Prostate gland (tissue), 2 donors: ENCODE measurements around the gene SEPTIN14. TPM values are rescaled to one million over a fixed set of nuclear protein-coding genes. Genes with fewer than 3 reads are reported as not detected.

ENCODE experiments used
- DNase-seq: peaks from one replicate; pipeline ENCODE4 v3.0.0-alpha.2; 2019; ENCODE audit warnings: low spot score
- H3K27ac ChIP-seq, 2 donors: fragments of 200-600 bp; sonication (generic); 2 replicates each; pipeline ENCODE4 v1.5.1; 2017 to 2019
- H3K27me3 ChIP-seq: fragments of 200-600 bp; sonication (generic); replicated peaks from 2 replicates; pipeline ENCODE4 v1.5.1; 2019; ENCODE audit not compliant: insufficient read depth
- H3K36me3 ChIP-seq, 2 donors: fragments of 200-600 bp; sonication (generic); 1 replicate in 1 of 2; 2 replicates in 1 of 2; pipeline versions ENCODE4 v1.5.1 to v1.8.1; 2017 to 2019
- H3K4me1 ChIP-seq: fragments of 200-600 bp; sonication (generic); replicated peaks from 2 replicates; pipeline ENCODE4 v1.5.1; 2019
- H3K4me3 ChIP-seq, 2 donors: fragments of 200-600 bp; sonication (generic); 2 replicates each; pipeline ENCODE4 v1.5.1; 2017 to 2019
- H3K9me3 ChIP-seq: fragments of 200-600 bp; sonication (generic); 2 replicates; pipeline ENCODE4 v1.5.1; 2017
- CTCF ChIP-seq, 4 experiments: fragments of 200-600 bp in 2 of 4; fragments of 450-650 bp in 2 of 4; sonication (generic) in 2 of 4; IDR thresholded peaks; 1 replicate in 3 of 4; 2 replicates in 1 of 4; pipeline ENCODE4 v1.5.1; 2016 to 2019; ENCODE audit warnings: antibody characterized with exemption in 4 of 4, mild to moderate bottlenecking in 2 of 4, moderate library complexity in 2 of 4
- POLR2A ChIP-seq: fragments of 450-650 bp; IDR thresholded peaks from one replicate; pipeline ENCODE4 v1.6.1; 2016; ENCODE audit warnings: antibody characterized with exemption, mild to moderate bottlenecking
- POLR2AphosphoS5 ChIP-seq: sonication (generic); formaldehyde crosslinking; IDR thresholded peaks from one replicate; pipeline ENCODE4 v1.6.1; 2017; ENCODE audit warnings: antibody characterized with exemption
- WGBS: methylation state at CpG from one replicate; pipeline ENCODE4 v1.1.5; 2018; 5-methylcytosine and 5-hydroxymethylcytosine counted together
- intact Hi-C: fragments of 100-400 bp; cut with DNase I; formaldehyde crosslinking; loops from one replicate; pipeline ENCODE4 v1.14.2; 2022
- total RNA-seq, 2 donors: library from RNA; depleted of rRNA; stranded (reverse); fragments of >200 nt; gene quantifications; one replicate each; pipeline ENCODE4 v1.1.0, GENCODE V29; 2016

Gene SEPTIN14
- total RNA-seq, 2 donors from 2014 or later = 26.2 TPM; not detected in 1

- no peaks in the 10 kb centered on the region for H3K36me3 ChIP-seq
- WGBS = under 1% methylated on average over 16 of the region's 38 CpGs
- peak overlapping the region in 1 of 2 donors; percentile 32 for H3K27ac ChIP-seq
- H3K4me3 ChIP-seq = peak overlapping the region; percentile 33 to 36
- H3K4me1 ChIP-seq = no peaks in the 10 kb centered on the region
- no peak for TF ChIP-seq POLR2A
- no peak for TF ChIP-seq CTCF (IDR thresholded peaks at IDR 0.05)
- TF ChIP-seq POLR2AphosphoS5 = no peak
- intact Hi-C loops = loop anchor here (5.0 to 10.0 kb wide), 3 partner anchors 74 to 243 kb away; partner anchors contain the start of gene NIPSNAP2
- no peaks in the 10 kb centered on the region for H3K27me3 ChIP-seq
- no peak for DNase-seq
- H3K9me3 ChIP-seq = no peaks in the 10 kb centered on the region
These were observed 25.3 kb upstream of the SEPTIN14 start for GRCh38 chr7:55887821-55888247.

GRCh38 chr7:55884321-55884720 lies 21.8 kb upstream of the SEPTIN14 start:
- no peak for DNase-seq
- Histone ChIP-seq H3K27me3 (no peaks in the 10 kb centered on the region), H3K27ac (no peak overlapping the region), H3K4me3 (no peak overlapping the region), H3K36me3 (no peaks in the 10 kb centered on the region), H3K9me3 (no peaks in the 10 kb centered on the region), H3K4me1 (no peaks in the 10 kb centered on the region)
- 88% methylated on average over 3 of the region's 3 CpGs for WGBS
- intact Hi-C loops = loop anchor here (10.0 kb wide), 2 partner anchors 190 to 240 kb away; no protein-coding TSS in a partner anchor
- no peak for TF ChIP-seq CTCF (IDR thresholded peaks at IDR 0.05)
- TF ChIP-seq POLR2A = no peak
- no peak for TF ChIP-seq POLR2AphosphoS5

GRCh38 chr7:55878691-55879090 lies 16.1 kb upstream of the SEPTIN14 start:
- no peaks in the 10 kb centered on the region for H3K36me3 ChIP-seq
- DNase-seq = no peak
- H3K27me3 ChIP-seq = no peaks in the 10 kb centered on the region
- WGBS = 87% methylated on average over 3 of the region's 3 CpGs
- H3K4me1 ChIP-seq = no peaks in the 10 kb centered on the region
- intact Hi-C loops = no loop called here
- TF ChIP-seq CTCF (IDR thresholded peaks at IDR 0.05) (no peak), POLR2AphosphoS5 (no peak), POLR2A (no peak)
- no peaks in the 10 kb centered on the region for H3K9me3 ChIP-seq
- H3K27ac ChIP-seq = no peak overlapping the region
- no peak overlapping the region for H3K4me3 ChIP-seq

GRCh38 chr7:55877308-55877707 lies 14.8 kb upstream of the SEPTIN14 start:
- Histone ChIP-seq H3K27me3 (no peaks in the 10 kb centered on the region), H3K36me3 (no peaks in the 10 kb centered on the region), H3K4me3 (no peak overlapping the region), H3K9me3 (no peaks in the 10 kb centered on the region), H3K4me1 (no peaks in the 10 kb centered on the region), H3K27ac (no peak overlapping the region)
- intact Hi-C loops = no loop called here
- WGBS = 95% methylated on average over 6 of the region's 6 CpGs
- DNase-seq = no peak
- TF ChIP-seq POLR2A (no peak), POLR2AphosphoS5 (no peak), CTCF (IDR thresholded peaks at IDR 0.05) (no peak)

- H3K9me3 ChIP-seq = no peaks in the 10 kb centered on the region
- intact Hi-C loops = no loop called here
- 72% methylated on average over 3 of the region's 3 CpGs for WGBS
- no peaks in the 10 kb centered on the region for H3K4me1 ChIP-seq
- H3K27ac ChIP-seq = no peak overlapping the region
- no peaks in the 10 kb centered on the region for H3K36me3 ChIP-seq
- no peak for DNase-seq
- no peaks in the 10 kb centered on the region for H3K27me3 ChIP-seq
- TF ChIP-seq CTCF (IDR thresholded peaks at IDR 0.05) (no peak), POLR2A (no peak), POLR2AphosphoS5 (no peak)
- H3K4me3 ChIP-seq = no peak overlapping the region
These were observed 11.2 kb upstream of the SEPTIN14 start for GRCh38 chr7:55873765-55874164.
